ENCODE measurements around the gene COL9A3.

COL9A3 gene

GRCh38 chr20:62864207-62864606 lies 47.4 kb downstream of the COL9A3 start:
- no peak overlapping the region for H2AFZ ChIP-seq (ENCODE audit: low read depth, low read length, severe bottlenecking)
- H3K9me3 ChIP-seq (ENCODE audit: insufficient read depth, low read length), result no peaks in the 10 kb centered on the region
- TF ChIP-seq EZH2phosphoT487 (conservative IDR thresholded peaks at IDR 0.05; ENCODE audit: low read length) (no peak), CTCF (IDR thresholded peaks at IDR 0.05; ENCODE audit: insufficient read depth, low read length, poor library complexity, severe bottlenecking) (no peak)
- no peak overlapping the region for H3K4me2 ChIP-seq (ENCODE audit: low read depth, low read length, poor library complexity, severe bottlenecking)
- no peaks in the 10 kb centered on the region for H3K9me2 ChIP-seq (replicated peaks; ENCODE audit: insufficient read depth, low read length)
- peaks cover 8% of the 10 kb centered on the region for H3F3A ChIP-seq (ENCODE audit: insufficient read depth)
- H3K27ac ChIP-seq (ENCODE audit: low read depth, low read length), result no peak overlapping the region
- no peaks in the 10 kb centered on the region for H3K27me3 ChIP-seq (ENCODE audit: low read length)
- no peak overlapping the region for H3K4me3 ChIP-seq (ENCODE audit: insufficient read depth, low read length, poor library complexity, severe bottlenecking)
- H3K79me2 ChIP-seq (ENCODE audit: insufficient read depth, low read length), result no peaks in the 10 kb centered on the region
- no peak overlapping the region for H3K9ac ChIP-seq (ENCODE audit: low read length)
- H3K36me3 ChIP-seq (ENCODE audit: low read length), result no peaks in the 10 kb centered on the region
- H4K20me1 ChIP-seq (ENCODE audit: low read depth, low read length), result no peaks in the 10 kb centered on the region

GRCh38 chr20:62872184-62872847 lies 55.5 kb downstream of the COL9A3 start:
- Histone ChIP-seq H3K9me3 (ENCODE audit: insufficient read depth, low read length) (no peaks in the 10 kb centered on the region), H3K4me3 (ENCODE audit: insufficient read depth, low read length, poor library complexity, severe bottlenecking) (no peak overlapping the region), H3K9me2 (replicated peaks; ENCODE audit: insufficient read depth, low read length) (no peaks in the 10 kb centered on the region), H4K20me1 (ENCODE audit: low read depth, low read length) (no peaks in the 10 kb centered on the region), H3K79me2 (ENCODE audit: insufficient read depth, low read length) (no peaks in the 10 kb centered on the region), H3K36me3 (ENCODE audit: low read length) (no peaks in the 10 kb centered on the region), H3K27me3 (ENCODE audit: low read length) (no peaks in the 10 kb centered on the region), H3K9ac (ENCODE audit: low read length) (no peak overlapping the region), H2AFZ (ENCODE audit: low read depth, low read length, severe bottlenecking) (no peak overlapping the region), H3K4me2 (ENCODE audit: low read depth, low read length, poor library complexity, severe bottlenecking) (no peak overlapping the region), H3K27ac (ENCODE audit: low read depth, low read length) (no peak overlapping the region), H3F3A (ENCODE audit: insufficient read depth) (no peaks in the 10 kb centered on the region)
- TF ChIP-seq CTCF (IDR thresholded peaks at IDR 0.05; ENCODE audit: insufficient read depth, low read length, poor library complexity, severe bottlenecking) (no peak), EZH2phosphoT487 (conservative IDR thresholded peaks at IDR 0.05; ENCODE audit: low read length) (no peak)

- no peaks in the 10 kb centered on the region for H3K27me3 ChIP-seq (ENCODE audit: low read length)
- H4K20me1 ChIP-seq (ENCODE audit: low read depth, low read length), result no peaks in the 10 kb centered on the region
- H3K79me2 ChIP-seq (ENCODE audit: insufficient read depth, low read length), result no peaks in the 10 kb centered on the region
- H3K9me2 ChIP-seq (replicated peaks; ENCODE audit: insufficient read depth, low read length), result no peaks in the 10 kb centered on the region
- H3K9me3 ChIP-seq (ENCODE audit: insufficient read depth, low read length), result no peaks in the 10 kb centered on the region
- no peaks in the 10 kb centered on the region for H3K36me3 ChIP-seq (ENCODE audit: low read length)
- H3K4me2 ChIP-seq (ENCODE audit: low read depth, low read length, poor library complexity, severe bottlenecking), result no peak overlapping the region
- H3F3A ChIP-seq (ENCODE audit: insufficient read depth), result peaks cover 4% of the 10 kb centered on the region
- H3K4me3 ChIP-seq (ENCODE audit: insufficient read depth, low read length, poor library complexity, severe bottlenecking), result no peak overlapping the region
- no peak overlapping the region for H3K27ac ChIP-seq (ENCODE audit: low read depth, low read length)
- TF ChIP-seq EZH2phosphoT487 (conservative IDR thresholded peaks at IDR 0.05; ENCODE audit: low read length), result no peak
- TF ChIP-seq CTCF (IDR thresholded peaks at IDR 0.05; ENCODE audit: insufficient read depth, low read length, poor library complexity, severe bottlenecking), result no peak
- no peak overlapping the region for H2AFZ ChIP-seq (ENCODE audit: low read depth, low read length, severe bottlenecking)
- H3K9ac ChIP-seq (ENCODE audit: low read length), result no peak overlapping the region
Measured at GRCh38 chr20:62872862-62873261, 56.0 kb downstream of the COL9A3 start.

Measured in SU-DHL-6 (cell line).